H9 (cell line): ENCODE data around the gene C16orf92. TPM values are rescaled to one million over a fixed set of nuclear protein-coding genes. Genes with fewer than 3 reads are reported as not detected.

Experiments used
- DNase-seq: peaks from one replicate; pipeline ENCODE4 v3.0.0-alpha.2; 2017
- H2AFZ ChIP-seq: one replicate; pipeline ENCODE4 v1.6.1; 2013; ENCODE audit warnings: mild to moderate bottlenecking, low read length, control low read depth, moderate library complexity
- H2AK5ac ChIP-seq: 2 replicates; pipeline ENCODE4 v1.6.1; 2013; ENCODE audit warnings: low read length, control low read depth, mixed read lengths; ENCODE audit not compliant: insufficient read length
- H2BK120ac ChIP-seq: one replicate; pipeline ENCODE4 v1.6.1; 2013; ENCODE audit warnings: low read depth, mild to moderate bottlenecking, low read length, control low read depth, inconsistent platforms; ENCODE audit not compliant: poor library complexity, severe bottlenecking
- H2BK12ac ChIP-seq: 2 replicates; pipeline ENCODE4 v1.6.1; 2013; ENCODE audit warnings: low read length, control low read depth, mixed read lengths, low read depth; ENCODE audit not compliant: insufficient read length
- H2BK15ac ChIP-seq: 2 replicates; pipeline ENCODE4 v1.6.1; 2013; ENCODE audit warnings: low read depth, low read length, control low read depth
- H2BK20ac ChIP-seq: one replicate; pipeline ENCODE4 v1.6.1; 2013; ENCODE audit warnings: low read depth, mild to moderate bottlenecking, low read length, control low read depth, inconsistent platforms; ENCODE audit not compliant: poor library complexity, severe bottlenecking
- H2BK5ac ChIP-seq: 2 replicates; pipeline ENCODE4 v1.6.1; 2013; ENCODE audit warnings: low read length, control low read depth, mixed read lengths; ENCODE audit not compliant: insufficient read length
- H3K14ac ChIP-seq: 2 replicates; pipeline ENCODE4 v1.6.1; 2013; ENCODE audit warnings: low read length, control low read depth; ENCODE audit not compliant: insufficient read depth
- H3K18ac ChIP-seq: 2 replicates; pipeline ENCODE4 v1.6.1; 2013; ENCODE audit warnings: low read depth, mild to moderate bottlenecking, mixed read lengths, low read length, control low read depth; ENCODE audit not compliant: insufficient read length
- H3K23ac ChIP-seq: 2 replicates; pipeline ENCODE4 v1.6.1; 2013; ENCODE audit warnings: low read length, control low read depth, mixed read lengths, low read depth; ENCODE audit not compliant: insufficient read length
- H3K23me2 ChIP-seq: 2 replicates; pipeline ENCODE4 v1.6.1; 2013; ENCODE audit warnings: low read depth, mild to moderate bottlenecking, mixed read lengths, low read length, control low read depth; ENCODE audit not compliant: insufficient read length, poor library complexity, severe bottlenecking
- H3K27ac ChIP-seq: 2 replicates; pipeline ENCODE4 v1.5.1; 2013; ENCODE audit warnings: low read length, control low read depth, mixed read lengths, low read depth; ENCODE audit not compliant: insufficient read length
- H3K27me3 ChIP-seq: 2 replicates; pipeline ENCODE4 v1.6.1; 2013; ENCODE audit warnings: low read length, control low read depth, inconsistent platforms; ENCODE audit not compliant: insufficient read depth
- H3K4ac ChIP-seq: 2 replicates; pipeline ENCODE4 v1.6.1; 2013; ENCODE audit warnings: low read depth, mild to moderate bottlenecking, control low read depth, inconsistent platforms, low read length, moderate library complexity
- H3K4me1 ChIP-seq: 2 replicates; pipeline ENCODE4 v1.6.1; 2013; ENCODE audit warnings: low read length, control low read depth, inconsistent platforms; ENCODE audit not compliant: insufficient read depth
- H3K4me2 ChIP-seq: 2 replicates; pipeline ENCODE4 v1.6.1; 2013; ENCODE audit warnings: low read length, control low read depth, mixed read lengths; ENCODE audit not compliant: insufficient read length, insufficient read depth
- H3K56ac ChIP-seq: 2 replicates; pipeline ENCODE4 v1.6.1; 2013; ENCODE audit warnings: low read depth, mild to moderate bottlenecking, mixed read lengths, low read length, control low read depth; ENCODE audit not compliant: insufficient read length
- H3K79me1 ChIP-seq: 2 replicates; pipeline ENCODE4 v1.6.1; 2013; ENCODE audit warnings: low read depth, mild to moderate bottlenecking, moderate library complexity, low read length, control low read depth, inconsistent platforms; ENCODE audit not compliant: insufficient read depth, poor library complexity, severe bottlenecking
- H3K79me2 ChIP-seq: 2 replicates; pipeline ENCODE4 v1.6.1; 2013; ENCODE audit warnings: low read length, control low read depth, inconsistent platforms; ENCODE audit not compliant: insufficient read depth
- H3K9ac ChIP-seq: 2 replicates; pipeline ENCODE4 v1.6.1; 2013; ENCODE audit warnings: low read length, control low read depth, mixed read lengths; ENCODE audit not compliant: insufficient read length; ENCODE audit errors: extremely low read depth
- H3K9me3 ChIP-seq: one replicate; pipeline ENCODE4 v1.6.1; 2013; ENCODE audit warnings: low read depth, low read length, inconsistent platforms; ENCODE audit not compliant: control insufficient read depth
- H3T11ph ChIP-seq: one replicate; pipeline ENCODE4 v1.6.1; 2013; ENCODE audit warnings: mild to moderate bottlenecking, low read length, control low read depth, inconsistent platforms
- H4K20me1 ChIP-seq: one replicate; pipeline ENCODE4 v1.6.1; 2013; ENCODE audit not compliant: control insufficient read depth, insufficient read length, insufficient read depth
- H4K5ac ChIP-seq: 2 replicates; pipeline ENCODE4 v1.6.1; 2013; ENCODE audit warnings: low read depth, mild to moderate bottlenecking, mixed read lengths, low read length, control low read depth; ENCODE audit not compliant: insufficient read length
- H4K8ac ChIP-seq: replicated peaks from 2 replicates; pipeline ENCODE4 v1.6.1; 2013; ENCODE audit warnings: low read length, control low read depth, mixed read lengths, low read depth; ENCODE audit not compliant: insufficient read length
- H4K91ac ChIP-seq: 2 replicates; pipeline ENCODE4 v1.6.1; 2013; ENCODE audit warnings: low read depth, mild to moderate bottlenecking, moderate library complexity, mixed read lengths, low read length, control low read depth; ENCODE audit not compliant: insufficient read length
- H3K27ac Mint-ChIP-seq, 3 experiments: 2 replicates in 2 of 3; 3 replicates in 1 of 3; pipeline ENCODE4 v1.8.0; 2020 to 2021; ENCODE audit warnings: mixed read lengths in 3 of 3, mild to moderate bottlenecking in 1 of 3, moderate library complexity in 1 of 3
- H3K27me3 Mint-ChIP-seq: 2 replicates; pipeline ENCODE4 v1.8.0; 2021; ENCODE audit warnings: low read depth, mild to moderate bottlenecking, moderate library complexity, mixed read lengths
- H3K36me3 Mint-ChIP-seq, 3 experiments: 2 replicates in 2 of 3; 3 replicates in 1 of 3; pipeline ENCODE4 v1.8.0; 2020 to 2021; ENCODE audit warnings: low read depth in 3 of 3, mixed read lengths in 3 of 3; ENCODE audit not compliant: insufficient read depth in 1 of 3
- H3K4me1 Mint-ChIP-seq, 2 experiments: 2 replicates each; pipeline ENCODE4 v1.8.0; 2020; ENCODE audit warnings: mixed read lengths in 2 of 2
- H3K4me3 Mint-ChIP-seq, 2 experiments: 2 replicates in 1 of 2; 3 replicates in 1 of 2; pipeline ENCODE4 v1.8.0; 2020 to 2021; ENCODE audit warnings: mild to moderate bottlenecking in 2 of 2, mixed read lengths in 2 of 2, moderate library complexity in 1 of 2
- H3K9me3 Mint-ChIP-seq, 2 experiments: 2 replicates in 1 of 2; 3 replicates in 1 of 2; pipeline ENCODE4 v1.8.0; 2020; ENCODE audit warnings: mild to moderate bottlenecking in 2 of 2, mixed read lengths in 2 of 2, moderate library complexity in 1 of 2
- CTCF ChIP-seq: fragments of 200-600 bp; sonication (generic); conservative IDR thresholded peaks from 3 replicates; pipeline ENCODE4 v1.8.0; 2021; ENCODE audit warnings: antibody characterized with exemption, mild to moderate bottlenecking
- WGBS: extraction: QIAGEN DNeasy Blood & Tissue Kit; methylation state at CpG from one replicate; pipeline ENCODE4 v1.1.7; 2013; ENCODE audit warnings: missing lambda C conversion rate, low lambda C conversion rate, mixed read lengths; ENCODE audit not compliant: insufficient read length; ENCODE audit errors: extremely low coverage; 5-methylcytosine and 5-hydroxymethylcytosine counted together
- total RNA-seq: library from RNA; stranded (reverse); gene quantifications from 2 replicates; pipeline ENCODE4 v1.2.1, GENCODE V29; 2021

Gene C16orf92
- total RNA-seq, 1 experiment from 2014 or later, result not detected

- no peaks in the 10 kb centered on the region for H3K9me3 Mint-ChIP-seq
- no peaks in the 10 kb centered on the region; the same call in 1 of the 2 replicates for H3K27me3 Mint-ChIP-seq
- WGBS, result no CpG with 5 or more reads among the region's 9 CpGs
- no peak overlapping the region for H3K4me2 ChIP-seq
- no peak overlapping the region for H3K23ac ChIP-seq
- no peak for TF ChIP-seq CTCF
- peak overlapping the region; percentile 97 to 98 for H3K4me3 Mint-ChIP-seq
- H2BK15ac ChIP-seq, result no peak overlapping the region
- no peak overlapping the region for H3T11ph ChIP-seq
- no peak overlapping the region for H2AFZ ChIP-seq
- no peaks in the 10 kb centered on the region; the same call in 1 of the 2 replicates for H3K79me2 ChIP-seq
- no peaks in the 10 kb centered on the region for H3K9me3 ChIP-seq
- no peak overlapping the region for H2BK20ac ChIP-seq
- H3K56ac ChIP-seq, result no peak overlapping the region
- H3K4ac ChIP-seq, result no peak overlapping the region
- H4K5ac ChIP-seq, result no peak overlapping the region
- no peak overlapping the region for H3K18ac ChIP-seq
- no peak for DNase-seq
- peaks cover 11 to 63% (median 39%) of the 10 kb centered on the region in 3 experiments; a peak in 6 of 7 replicates for H3K36me3 Mint-ChIP-seq
- H3K27ac Mint-ChIP-seq, result no peak overlapping the region; a peak in 1 of 7 replicates
- no peaks in the 10 kb centered on the region for H3K27me3 ChIP-seq
- peaks cover 15 to 18% of the 10 kb centered on the region in 2 experiments for H3K4me1 Mint-ChIP-seq
- no peak overlapping the region for H3K14ac ChIP-seq
- H4K8ac ChIP-seq, result no peak overlapping the region
- H4K20me1 ChIP-seq, result no peaks in the 10 kb centered on the region
- no peak overlapping the region for H3K27ac ChIP-seq
- no peak overlapping the region for H3K9ac ChIP-seq
- no peaks in the 10 kb centered on the region for H3K4me1 ChIP-seq
- peaks cover 9% of the 10 kb centered on the region for H3K23me2 ChIP-seq
- H4K91ac ChIP-seq, result no peak overlapping the region
- no peak overlapping the region for H2BK12ac ChIP-seq
- no peak overlapping the region for H2BK5ac ChIP-seq
- no peaks in the 10 kb centered on the region for H3K79me1 ChIP-seq
- H2BK120ac ChIP-seq, result no peak overlapping the region
- no peak overlapping the region for H2AK5ac ChIP-seq
Measured at GRCh38 chr16:29993903-29994599, 28.9 kb upstream of the C16orf92 start.
